HepG2 (cell line): ENCODE measurements around the gene PRUNE1. TPM values are rescaled to one million over a fixed set of nuclear protein-coding genes. Genes with fewer than 3 reads are reported as not detected.

Experiments used
- CCAR2 ChIP-seq: fragments of 200-400 bp; formaldehyde crosslinking; optimal IDR thresholded peaks from 2 replicates; pipeline ENCODE3; 2018; ENCODE audit warnings: low read depth, mild to moderate bottlenecking, low read length, moderate library complexity
- DMAP1 ChIP-seq: IDR thresholded peaks from 2 replicates; pipeline ENCODE4 v1.6.1; 2016
- ESRRA ChIP-seq: sonication (generic); formaldehyde crosslinking; IDR thresholded peaks from 2 replicates; pipeline ENCODE4 v1.5.1; 2020; ENCODE audit warnings: mild to moderate bottlenecking, low read depth, missing genetic modification reagents
- GATA4 ChIP-seq: sonication (generic); IDR thresholded peaks from 2 replicates; pipeline ENCODE4 v1.6.1; 2016; ENCODE audit warnings: antibody characterized with exemption, low read depth, borderline replicate concordance
- HIVEP1 ChIP-seq: sonication (generic); formaldehyde crosslinking; IDR thresholded peaks from 2 replicates; pipeline ENCODE4 v1.4.0; 2020; ENCODE audit warnings: mild to moderate bottlenecking, missing genetic modification reagents
- KDM1A ChIP-seq: IDR thresholded peaks from 2 replicates; pipeline ENCODE4 v1.6.1; 2016; ENCODE audit warnings: missing compliant biosample characterization
- MYNN ChIP-seq: sonication (generic); formaldehyde crosslinking; IDR thresholded peaks from 2 replicates; pipeline ENCODE4 v1.4.0; 2020; ENCODE audit warnings: mild to moderate bottlenecking, low read depth, missing genetic modification reagents
- NFIB ChIP-seq: sonication (generic); formaldehyde crosslinking; IDR thresholded peaks from 2 replicates; pipeline ENCODE4 v1.9.0; 2021; ENCODE audit warnings: missing genetic modification reagents, mild to moderate bottlenecking, borderline replicate concordance
- PHF20 ChIP-seq: sonication (generic); formaldehyde crosslinking; IDR thresholded peaks from 2 replicates; pipeline ENCODE4 v1.5.0; 2020; ENCODE audit warnings: mild to moderate bottlenecking, missing genetic modification reagents
- SMARCC2 ChIP-seq: fragments of 450-650 bp; IDR thresholded peaks from 2 replicates; pipeline ENCODE4 v1.6.1; 2017; ENCODE audit warnings: antibody characterized with exemption, mild to moderate bottlenecking
- SRY ChIP-seq: sonication (generic); formaldehyde crosslinking; IDR thresholded peaks from 2 replicates; pipeline ENCODE4 v1.8.0; 2022; ENCODE audit warnings: mild to moderate bottlenecking, missing genetic modification reagents
- U2AF1 ChIP-seq: fragments of 200-400 bp; formaldehyde crosslinking; optimal IDR thresholded peaks from 2 replicates; pipeline ENCODE3; 2017; ENCODE audit warnings: mild to moderate bottlenecking, low read depth, low read length
- ZNF644 ChIP-seq: IDR thresholded peaks from 2 replicates; pipeline ENCODE4 v1.6.1; 2016; ENCODE audit warnings: low read depth
- ZNF674 ChIP-seq: sonication (generic); formaldehyde crosslinking; IDR thresholded peaks from 2 replicates; pipeline ENCODE4 v1.5.0; 2020; ENCODE audit warnings: low read depth, mild to moderate bottlenecking, missing genetic modification reagents
- polyA plus RNA-seq, 8 experiments: library from polyadenylated mRNA; depleted of rRNA in 3 of 8; stranded (reverse) in 7 of 8; unstranded in 1 of 8; fragments of >200 nt; fragmentation: Illumina TruSeq in 4 of 8; extraction: Trizol in 4 of 8; gene quantifications; 2 replicates each; pipeline versions ENCODE4 v1.2.1 to v1.2.3, GENCODE V29; 2011 to 2016; ENCODE audit warnings: low read depth in 4 of 8, missing spikeins in 1 of 8, mixed read lengths in 1 of 8; ENCODE audit not compliant: insufficient read depth in 1 of 8
- total RNA-seq, 5 experiments: library from RNA; depleted of rRNA; stranded (reverse); fragments of >200 nt; fragmentation: Illumina TruSeq; extraction: Trizol; gene quantifications; 2 replicates each; pipeline ENCODE4 v1.2.3, GENCODE V29; 2016; ENCODE audit warnings: low read depth in 1 of 5
- TF ChIP-seq, protein P1 (sequence below): sonication (generic); formaldehyde crosslinking; IDR thresholded peaks from 2 replicates; pipeline ENCODE4 v1.8.0; 2022; ENCODE audit warnings: missing genetic modification reagents, mild to moderate bottlenecking, borderline replicate concordance
- TF ChIP-seq, protein P2 (sequence below): sonication (generic); formaldehyde crosslinking; IDR thresholded peaks from 2 replicates; pipeline ENCODE4 v1.5.0; 2020; ENCODE audit warnings: mild to moderate bottlenecking, missing genetic modification reagents
- TF ChIP-seq, protein P3 (sequence below): sonication (generic); formaldehyde crosslinking; IDR thresholded peaks from 2 replicates; pipeline ENCODE4 v1.4.0; 2020; ENCODE audit warnings: missing genetic modification reagents, mild to moderate bottlenecking, borderline replicate concordance
- TF ChIP-seq, protein P4 (sequence below): sonication (generic); formaldehyde crosslinking; IDR thresholded peaks from 2 replicates; pipeline ENCODE4 v1.4.0; 2020; ENCODE audit warnings: missing genetic modification reagents
- TF ChIP-seq, protein P5 (sequence below): IDR thresholded peaks from 2 replicates; pipeline ENCODE4 v1.4.0; 2020; ENCODE audit warnings: mild to moderate bottlenecking, missing genetic modification reagents

Gene PRUNE1
- total and polyA plus RNA-seq, 2 of the 13 experiments (the other 11 are each of a cell fraction or from before 2014, with no cell fraction given): 19.0 to 31.9 TPM

DNA sequence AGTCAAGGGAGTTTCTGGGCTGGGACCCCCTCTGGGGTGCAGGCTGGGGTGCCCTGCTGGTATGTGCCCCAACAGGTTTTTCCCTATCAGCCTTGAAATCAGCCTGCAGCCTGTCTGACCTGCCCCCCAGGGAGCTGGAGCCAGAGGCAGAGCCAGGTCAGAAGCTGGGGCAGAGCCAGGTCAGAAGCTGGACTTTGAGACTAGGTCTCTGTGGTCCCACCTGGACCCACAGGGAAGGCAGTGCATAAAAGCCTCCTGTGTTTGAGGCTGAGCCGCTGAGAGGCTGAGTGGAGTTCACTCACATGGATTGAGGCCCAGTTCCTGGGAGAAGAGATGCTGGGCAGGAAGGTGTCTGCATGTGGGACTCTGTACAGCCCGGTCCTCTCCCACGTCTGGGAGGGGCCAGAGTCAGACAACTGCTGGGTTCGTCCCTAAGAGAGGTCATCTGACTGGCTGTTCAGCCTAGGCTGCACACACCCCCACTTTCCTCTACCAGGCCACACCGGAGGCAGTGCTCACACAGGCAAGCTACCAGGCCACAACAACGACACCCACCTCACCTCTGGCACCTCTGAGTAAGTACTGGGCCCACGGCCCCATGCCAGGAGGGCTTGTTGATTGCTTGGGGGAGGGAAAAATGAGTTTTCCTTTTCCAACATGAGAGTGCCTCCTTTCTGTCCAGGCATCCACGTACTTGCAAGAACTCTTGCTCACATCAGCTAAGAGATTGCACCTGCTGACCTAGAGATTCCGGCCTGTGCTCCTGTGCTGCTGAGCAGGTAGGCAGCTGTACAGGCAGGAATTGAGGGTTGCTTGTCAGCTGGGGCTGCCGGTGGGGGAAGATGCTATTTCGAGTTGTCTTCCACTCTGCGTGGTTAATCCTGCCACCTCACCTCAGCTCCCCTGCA lies 26.2 kb upstream of the PRUNE1 start, which contains the start of gene ANXA9 (continued):
- TF ChIP-seq ESRRA (CRISPR knock-in tag) (peak; percentile 76), PHF20 (CRISPR knock-in tag) (peak; percentile 71), GATA4 (peak; percentile 58; the same call in 1 of the 2 replicates), ZNF644 (CRISPR knock-in tag) (peak; percentile 92), U2AF1 (no peak), CCAR2 (peak; percentile 43), HIVEP1 (CRISPR knock-in tag) (no peak), DMAP1 (CRISPR knock-in tag) (peak; percentile 77; the same call in 1 of the 2 replicates), ZNF674 (CRISPR knock-in tag) (no peak), MYNN (CRISPR knock-in tag) (no peak), SRY (no peak), KDM1A (CRISPR knock-in tag) (no peak), NFIB (no peak), SMARCC2 (no peak)
- TF ChIP-seq, protein P1, sequence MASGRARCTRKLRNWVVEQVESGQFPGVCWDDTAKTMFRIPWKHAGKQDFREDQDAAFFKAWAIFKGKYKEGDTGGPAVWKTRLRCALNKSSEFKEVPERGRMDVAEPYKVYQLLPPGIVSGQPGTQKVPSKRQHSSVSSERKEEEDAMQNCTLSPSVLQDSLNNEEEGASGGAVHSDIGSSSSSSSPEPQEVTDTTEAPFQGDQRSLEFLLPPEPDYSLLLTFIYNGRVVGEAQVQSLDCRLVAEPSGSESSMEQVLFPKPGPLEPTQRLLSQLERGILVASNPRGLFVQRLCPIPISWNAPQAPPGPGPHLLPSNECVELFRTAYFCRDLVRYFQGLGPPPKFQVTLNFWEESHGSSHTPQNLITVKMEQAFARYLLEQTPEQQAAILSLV (CRISPR knock-in tag): no peak
- TF ChIP-seq, protein P2, sequence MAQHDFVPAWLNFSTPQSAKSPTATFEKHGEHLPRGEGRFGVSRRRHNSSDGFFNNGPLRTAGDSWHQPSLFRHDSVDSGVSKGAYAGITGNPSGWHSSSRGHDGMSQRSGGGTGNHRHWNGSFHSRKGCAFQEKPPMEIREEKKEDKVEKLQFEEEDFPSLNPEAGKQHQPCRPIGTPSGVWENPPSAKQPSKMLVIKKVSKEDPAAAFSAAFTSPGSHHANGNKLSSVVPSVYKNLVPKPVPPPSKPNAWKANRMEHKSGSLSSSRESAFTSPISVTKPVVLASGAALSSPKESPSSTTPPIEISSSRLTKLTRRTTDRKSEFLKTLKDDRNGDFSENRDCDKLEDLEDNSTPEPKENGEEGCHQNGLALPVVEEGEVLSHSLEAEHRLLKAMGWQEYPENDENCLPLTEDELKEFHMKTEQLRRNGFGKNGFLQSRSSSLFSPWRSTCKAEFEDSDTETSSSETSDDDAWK (CRISPR knock-in tag): no peak
- TF ChIP-seq, protein P3, sequence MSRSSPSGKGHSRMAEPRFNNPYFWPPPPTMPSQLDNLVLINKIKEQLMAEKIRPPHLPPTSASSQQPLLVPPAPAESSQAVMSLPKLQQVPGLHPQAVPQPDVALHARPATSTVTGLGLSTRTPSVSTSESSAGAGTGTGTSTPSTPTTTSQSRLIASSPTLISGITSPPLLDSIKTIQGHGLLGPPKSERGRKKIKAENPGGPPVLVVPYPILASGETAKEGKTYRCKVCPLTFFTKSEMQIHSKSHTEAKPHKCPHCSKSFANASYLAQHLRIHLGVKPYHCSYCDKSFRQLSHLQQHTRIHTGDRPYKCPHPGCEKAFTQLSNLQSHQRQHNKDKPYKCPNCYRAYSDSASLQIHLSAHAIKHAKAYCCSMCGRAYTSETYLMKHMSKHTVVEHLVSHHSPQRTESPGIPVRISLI: no peak
- TF ChIP-seq, protein P4, sequence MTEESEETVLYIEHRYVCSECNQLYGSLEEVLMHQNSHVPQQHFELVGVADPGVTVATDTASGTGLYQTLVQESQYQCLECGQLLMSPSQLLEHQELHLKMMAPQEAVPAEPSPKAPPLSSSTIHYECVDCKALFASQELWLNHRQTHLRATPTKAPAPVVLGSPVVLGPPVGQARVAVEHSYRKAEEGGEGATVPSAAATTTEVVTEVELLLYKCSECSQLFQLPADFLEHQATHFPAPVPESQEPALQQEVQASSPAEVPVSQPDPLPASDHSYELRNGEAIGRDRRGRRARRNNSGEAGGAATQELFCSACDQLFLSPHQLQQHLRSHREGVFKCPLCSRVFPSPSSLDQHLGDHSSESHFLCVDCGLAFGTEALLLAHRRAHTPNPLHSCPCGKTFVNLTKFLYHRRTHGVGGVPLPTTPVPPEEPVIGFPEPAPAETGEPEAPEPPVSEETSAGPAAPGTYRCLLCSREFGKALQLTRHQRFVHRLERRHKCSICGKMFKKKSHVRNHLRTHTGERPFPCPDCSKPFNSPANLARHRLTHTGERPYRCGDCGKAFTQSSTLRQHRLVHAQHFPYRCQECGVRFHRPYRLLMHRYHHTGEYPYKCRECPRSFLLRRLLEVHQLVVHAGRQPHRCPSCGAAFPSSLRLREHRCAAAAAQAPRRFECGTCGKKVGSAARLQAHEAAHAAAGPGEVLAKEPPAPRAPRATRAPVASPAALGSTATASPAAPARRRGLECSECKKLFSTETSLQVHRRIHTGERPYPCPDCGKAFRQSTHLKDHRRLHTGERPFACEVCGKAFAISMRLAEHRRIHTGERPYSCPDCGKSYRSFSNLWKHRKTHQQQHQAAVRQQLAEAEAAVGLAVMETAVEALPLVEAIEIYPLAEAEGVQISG (CRISPR knock-in tag): peak; percentile 63
- TF ChIP-seq, protein P5, sequence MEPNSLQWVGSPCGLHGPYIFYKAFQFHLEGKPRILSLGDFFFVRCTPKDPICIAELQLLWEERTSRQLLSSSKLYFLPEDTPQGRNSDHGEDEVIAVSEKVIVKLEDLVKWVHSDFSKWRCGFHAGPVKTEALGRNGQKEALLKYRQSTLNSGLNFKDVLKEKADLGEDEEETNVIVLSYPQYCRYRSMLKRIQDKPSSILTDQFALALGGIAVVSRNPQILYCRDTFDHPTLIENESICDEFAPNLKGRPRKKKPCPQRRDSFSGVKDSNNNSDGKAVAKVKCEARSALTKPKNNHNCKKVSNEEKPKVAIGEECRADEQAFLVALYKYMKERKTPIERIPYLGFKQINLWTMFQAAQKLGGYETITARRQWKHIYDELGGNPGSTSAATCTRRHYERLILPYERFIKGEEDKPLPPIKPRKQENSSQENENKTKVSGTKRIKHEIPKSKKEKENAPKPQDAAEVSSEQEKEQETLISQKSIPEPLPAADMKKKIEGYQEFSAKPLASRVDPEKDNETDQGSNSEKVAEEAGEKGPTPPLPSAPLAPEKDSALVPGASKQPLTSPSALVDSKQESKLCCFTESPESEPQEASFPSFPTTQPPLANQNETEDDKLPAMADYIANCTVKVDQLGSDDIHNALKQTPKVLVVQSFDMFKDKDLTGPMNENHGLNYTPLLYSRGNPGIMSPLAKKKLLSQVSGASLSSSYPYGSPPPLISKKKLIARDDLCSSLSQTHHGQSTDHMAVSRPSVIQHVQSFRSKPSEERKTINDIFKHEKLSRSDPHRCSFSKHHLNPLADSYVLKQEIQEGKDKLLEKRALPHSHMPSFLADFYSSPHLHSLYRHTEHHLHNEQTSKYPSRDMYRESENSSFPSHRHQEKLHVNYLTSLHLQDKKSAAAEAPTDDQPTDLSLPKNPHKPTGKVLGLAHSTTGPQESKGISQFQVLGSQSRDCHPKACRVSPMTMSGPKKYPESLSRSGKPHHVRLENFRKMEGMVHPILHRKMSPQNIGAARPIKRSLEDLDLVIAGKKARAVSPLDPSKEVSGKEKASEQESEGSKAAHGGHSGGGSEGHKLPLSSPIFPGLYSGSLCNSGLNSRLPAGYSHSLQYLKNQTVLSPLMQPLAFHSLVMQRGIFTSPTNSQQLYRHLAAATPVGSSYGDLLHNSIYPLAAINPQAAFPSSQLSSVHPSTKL: peak; percentile 74
